Right renal cortex interstitium (tissue), 3 donors: ENCODE data around the gene PYROXD2. TPM values are rescaled to one million over a fixed set of nuclear protein-coding genes. Genes with fewer than 3 reads are reported as not detected.

ENCODE experiments used
- DNase-seq, 3 donors: peaks; one replicate each; pipeline ENCODE4 v3.0.0-alpha.2; 2013; ENCODE audit warnings: low read depth in 3 of 3, low spot score in 2 of 3
- polyA plus RNA-seq, 3 donors: library from polyadenylated mRNA; unstranded; fragments of 120-200 nt; gene quantifications; one replicate each; pipeline ENCODE4 v1.2.1, GENCODE V29; 2013; ENCODE audit not compliant: insufficient read length in 3 of 3

PYROXD2 gene
- polyA plus RNA-seq, 3 donors: 12.6 to 22.7 (median 15.1) TPM

- DNase-seq: no peak
These were observed 1.8 kb upstream of the PYROXD2 start for GRCh38 chr10:98416606-98417388.

GRCh38 chr10:98415731-98416119 lies 743 bp upstream of the PYROXD2 start:
- no peak for DNase-seq

- no peak for DNase-seq
These were observed 427 bp downstream of the PYROXD2 start for GRCh38 chr10:98414578-98414931.

- no peak for DNase-seq
These were observed 3.2 kb downstream of the PYROXD2 start for GRCh38 chr10:98411768-98412167.

- DNase-seq: no peak
These were observed 3.8 kb downstream of the PYROXD2 start for GRCh38 chr10:98411166-98411565.

DNA sequence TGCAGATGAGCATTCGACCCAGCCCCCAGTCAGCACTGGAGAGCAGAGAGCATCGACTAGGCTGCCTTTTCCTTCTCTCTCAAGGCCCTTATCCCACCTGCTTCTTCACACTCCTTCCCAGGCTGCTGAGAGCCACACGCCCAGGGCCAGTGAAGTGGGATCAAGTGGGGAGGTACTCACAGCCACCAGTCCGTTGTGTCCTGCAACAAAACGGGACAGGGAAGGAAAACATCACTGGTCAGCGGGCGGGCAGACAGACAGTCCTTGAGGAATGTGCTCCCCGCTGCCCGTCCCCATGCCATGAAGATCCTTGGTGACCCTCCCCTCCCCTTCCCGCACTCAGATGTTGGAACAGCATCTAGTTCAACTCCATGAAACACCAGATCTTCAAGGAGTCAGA lies 4.2 kb downstream of the PYROXD2 start:
- DNase-seq: no peak

- DNase-seq: no peak
These were observed 4.7 kb downstream of the PYROXD2 start for GRCh38 chr10:98410135-98410743.

DNA sequence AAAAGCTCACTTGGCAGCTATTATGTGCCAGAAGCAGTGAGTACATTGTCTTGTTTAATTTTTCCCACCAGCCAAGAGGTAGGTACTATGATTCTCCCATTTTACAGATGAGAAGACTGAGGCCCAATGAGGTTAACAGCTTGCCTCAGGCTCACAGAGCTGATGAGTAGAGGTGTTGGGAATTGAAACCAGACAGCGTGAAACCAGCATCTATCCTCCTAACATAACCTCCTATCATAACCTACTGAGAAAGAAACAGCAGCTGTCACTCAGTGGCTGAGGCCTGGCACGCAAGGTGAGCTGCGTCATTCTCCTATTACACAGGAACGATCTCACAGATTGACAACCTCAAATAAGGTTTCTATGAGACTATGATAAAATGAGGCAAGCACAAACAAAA lies 6.2 kb downstream of the PYROXD2 start:
- no peak for DNase-seq

GRCh38 chr10:98407744-98408241 lies 7.2 kb downstream of the PYROXD2 start:
- DNase-seq: no peak

DNA sequence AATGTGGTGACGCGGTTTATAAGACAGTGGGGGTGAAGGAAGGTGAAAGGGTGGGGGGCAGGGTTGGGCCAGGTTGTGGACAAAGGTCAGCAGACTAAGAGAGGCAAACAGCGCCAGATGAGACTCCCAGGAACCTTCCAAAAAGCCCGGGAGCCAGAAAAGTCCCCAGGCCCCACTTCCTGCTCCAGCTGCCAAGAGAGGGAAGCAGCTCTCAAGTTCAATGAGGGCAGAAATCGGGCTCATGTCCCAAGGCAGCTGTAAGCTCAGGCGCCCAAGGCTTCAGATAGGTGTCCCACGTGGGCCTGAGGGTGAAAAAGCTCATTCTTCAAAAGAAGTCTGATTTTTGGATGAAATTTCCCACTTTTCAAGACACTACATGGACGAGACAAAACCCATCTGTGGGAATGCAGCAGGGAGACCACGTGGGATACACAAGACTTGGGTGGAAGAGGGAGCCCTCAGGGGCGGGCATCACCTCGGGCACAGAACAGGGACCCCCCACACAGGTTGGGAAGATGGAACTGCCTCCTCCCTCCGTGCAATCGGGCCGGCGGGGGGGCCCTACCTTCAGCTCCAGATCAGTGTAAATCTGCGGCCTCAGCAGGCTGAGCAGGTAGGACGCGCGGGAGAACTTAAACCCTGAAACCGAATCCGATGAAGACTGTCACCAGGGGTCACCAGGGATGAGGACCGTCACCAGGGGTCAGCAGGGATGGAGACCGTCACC lies 7.8 kb downstream of the PYROXD2 start:
- no peak for DNase-seq

DNA sequence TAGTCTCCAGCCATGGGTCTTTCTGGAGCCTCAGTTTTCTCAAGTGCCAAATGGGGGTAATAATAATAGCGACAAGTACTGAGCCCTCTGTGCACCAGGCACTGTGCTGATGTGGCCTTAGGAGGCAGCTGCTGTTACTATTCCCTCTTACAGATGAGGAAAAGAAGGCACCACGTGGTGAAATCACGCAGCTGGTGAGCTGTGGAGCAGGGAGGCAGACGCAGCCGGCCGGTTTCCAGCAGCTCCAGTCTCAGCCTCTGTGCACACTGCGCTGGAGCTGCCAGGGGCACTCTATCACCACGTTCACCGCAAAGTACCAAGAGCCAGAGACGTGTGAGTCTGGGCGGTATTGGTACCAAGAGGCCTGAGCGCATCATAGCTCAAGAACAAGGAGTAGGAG lies 9.6 kb downstream of the PYROXD2 start:
- DNase-seq: no peak

DNA sequence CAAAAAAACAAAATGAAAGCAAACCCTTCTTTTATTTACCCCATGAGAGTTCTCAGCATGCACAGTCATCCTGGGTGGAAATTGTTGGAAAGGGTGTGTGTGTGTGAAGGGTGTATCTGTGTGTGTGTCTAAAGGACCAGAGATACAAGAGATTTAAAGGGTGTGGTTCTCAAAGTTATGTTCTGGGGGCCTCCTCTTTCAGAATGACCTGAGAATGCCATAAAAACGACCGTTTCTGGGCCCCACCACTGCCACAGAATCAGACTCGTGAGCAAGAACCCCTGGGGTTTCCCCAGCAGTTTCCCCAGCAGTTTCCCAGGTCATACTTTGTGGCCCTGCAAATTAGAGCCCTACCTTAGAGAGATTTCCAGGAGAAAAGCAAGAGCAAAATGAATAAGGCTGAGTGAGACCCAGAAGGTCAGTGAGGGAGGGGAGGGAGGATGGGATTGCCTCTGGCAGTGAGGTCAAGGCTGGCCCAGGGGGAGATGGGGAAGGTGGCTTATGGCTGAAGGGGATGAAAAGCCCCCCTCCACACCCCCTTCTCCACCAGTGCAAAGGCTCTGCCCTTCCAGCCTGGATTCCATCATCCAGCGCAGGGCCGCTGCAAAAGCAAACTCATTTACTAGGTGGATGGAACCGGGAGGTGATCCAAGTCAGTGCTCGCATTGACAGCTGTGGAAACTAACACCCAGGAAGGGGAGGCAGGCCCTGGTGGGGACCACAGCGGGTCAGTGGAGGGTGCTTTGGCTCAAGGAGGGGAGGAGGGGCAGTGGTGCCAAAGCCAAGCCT lies 10.2 kb downstream of the PYROXD2 start:
- no peak for DNase-seq

GRCh38 chr10:98403812-98404504 lies 11.0 kb downstream of the PYROXD2 start:
- DNase-seq: no peak

- DNase-seq: no peak
These were observed 11.9 kb downstream of the PYROXD2 start for GRCh38 chr10:98402931-98403718.

DNA sequence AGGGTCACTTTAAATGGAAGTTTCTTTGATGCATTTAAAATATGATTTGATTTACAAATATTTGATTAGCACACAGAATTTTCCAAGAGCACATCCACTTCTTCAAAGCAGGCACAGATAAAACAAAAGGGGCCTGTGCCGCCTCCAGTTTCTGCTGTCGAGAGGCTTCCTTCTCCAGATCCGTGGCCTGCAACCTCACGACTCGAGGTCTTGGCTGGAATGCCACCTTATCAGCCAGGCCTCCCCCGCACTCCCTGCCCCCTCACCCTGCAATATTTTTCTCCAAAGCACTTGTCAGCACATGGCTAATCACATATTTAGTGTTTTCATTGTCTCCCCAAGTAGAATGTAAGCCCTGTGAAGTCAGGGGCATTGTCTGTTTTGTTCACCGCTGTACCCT lies 12.5 kb downstream of the PYROXD2 start:
- DNase-seq: no peak

GRCh38 chr10:98400482-98400881 lies 14.5 kb downstream of the PYROXD2 start:
- DNase-seq: no peak

- no peak for DNase-seq
These were observed 15.2 kb downstream of the PYROXD2 start for GRCh38 chr10:98399784-98400183.

GRCh38 chr10:98397089-98397600 lies 17.8 kb downstream of the PYROXD2 start:
- DNase-seq: no peak
